A549 (cell line): ENCODE results near the gene EVC. TPM values are rescaled to one million over a fixed set of nuclear protein-coding genes. Genes with fewer than 3 reads are reported as not detected.

Experiments
- ATAC-seq, 2 experiments: fragments of 200-7000 bp in 1 of 2; fragments of >200 bp in 1 of 2; cut with Nextera tagmentation in 1 of 2; cut with Tn5 transposase in 1 of 2; 3 replicates each; pipeline versions ENCODE4 v1.8.0 to v1.9.1; 2018 to 2020; ENCODE audit warnings: mild to moderate bottlenecking in 1 of 2, moderate library complexity in 1 of 2
- CTCF ChIA-PET: fragments of 300-600 bp; sonication (Branson Sonifier 250); formaldehyde crosslinking; extraction: SDS; loops from one replicate; lab custom pipeline; 2021; ENCODE audit warnings: antibody characterized with exemption, inconsistent platforms; lab: Yijun Ruan, JAX
- POLR2A ChIA-PET: fragments of 350-600 bp; formaldehyde crosslinking; extraction: SDS; loops from one replicate; lab custom pipeline; 2021; ENCODE audit warnings: antibody characterized with exemption, inconsistent platforms; lab: Yijun Ruan, JAX
- DNase-seq, 2 experiments: peaks; one replicate each; pipeline versions ENCODE4 v3.0.0 to v3.0.0-alpha.2; 2011 to 2016; ENCODE audit warnings: low read depth in 1 of 2, low spot score in 1 of 2
- FAIRE-seq: peaks from 2 replicates; lab custom pipeline; 2011; peaks lifted over from hg19 to GRCh38; lab: Jason Lieb, UNC
- H3K27ac ChIP-seq, 2 experiments: fragments of >200 bp; sonication (Bioruptor Twin); formaldehyde crosslinking; 3 replicates each; pipeline ENCODE4 v1.5.1; 2016 to 2017
- H3K4me1 ChIP-seq: fragments of >200 bp; sonication (Bioruptor Twin); formaldehyde crosslinking; 3 replicates; pipeline ENCODE4 v1.6.1; 2016
- H3K4me2 ChIP-seq: fragments of >200 bp; sonication (Bioruptor Twin); formaldehyde crosslinking; 3 replicates; pipeline ENCODE4 v1.6.1; 2016
- H3K4me3 ChIP-seq: fragments of >200 bp; sonication (Bioruptor Twin); formaldehyde crosslinking; 3 replicates; pipeline ENCODE4 v1.5.1; 2016
- H3K9me3 ChIP-seq: fragments of >200 bp; sonication (Bioruptor Twin); formaldehyde crosslinking; 3 replicates; pipeline ENCODE4 v1.6.1; 2016
- BCL3 ChIP-seq: fragments of >200 bp; sonication (Bioruptor Twin); formaldehyde crosslinking; IDR thresholded peaks from 3 replicates; pipeline ENCODE4 v1.6.1; 2016
- CBX2 ChIP-seq: fragments of 200-600 bp; sonication (generic); IDR thresholded peaks from 2 replicates; pipeline ENCODE4 v1.6.1; 2016; ENCODE audit warnings: low read depth, mild to moderate bottlenecking, borderline replicate concordance
- CBX8 ChIP-seq: fragments of 200-600 bp; sonication (generic); IDR thresholded peaks from 2 replicates; pipeline ENCODE4 v1.6.1; 2016
- FOSB ChIP-seq: fragments of 250-450 bp; sonication (Bioruptor Pico); IDR thresholded peaks from 2 replicates; pipeline ENCODE4 v1.5.0; 2020; ENCODE audit warnings: mild to moderate bottlenecking, moderate library complexity
- FOSL2 ChIP-seq, 2 experiments: fragments of 450-650 bp in 1 of 2; fragments of >200 bp in 1 of 2; sonication (Bioruptor Twin) in 1 of 2; formaldehyde crosslinking; IDR thresholded peaks; 2 replicates each; pipeline versions ENCODE4 v1.5.0 to v1.6.1; 2016 to 2020; ENCODE audit warnings: mild to moderate bottlenecking in 1 of 2, moderate library complexity in 1 of 2
- HDAC2 ChIP-seq: fragments of 200-600 bp; sonication (generic); IDR thresholded peaks from 2 replicates; pipeline ENCODE4 v1.6.1; 2016
- HEYL ChIP-seq: fragments of 250-450 bp; sonication (Bioruptor Pico); IDR thresholded peaks from 2 replicates; pipeline ENCODE4 v1.8.0; 2021; ENCODE audit warnings: mild to moderate bottlenecking, moderate library complexity
- KDM1A ChIP-seq: fragments of 200-600 bp; sonication (generic); IDR thresholded peaks from 2 replicates; pipeline ENCODE4 v1.6.1; 2016; ENCODE audit warnings: low read depth, mild to moderate bottlenecking
- MYC ChIP-seq: IDR thresholded peaks from 2 replicates; pipeline ENCODE4 v1.6.1; 2012; ENCODE audit warnings: mild to moderate bottlenecking, inconsistent platforms, low read length, improper control_type of control experiment, borderline replicate concordance
- POLR2AphosphoS2 ChIP-seq: conservative IDR thresholded peaks from 2 replicates; pipeline ENCODE4 v1.6.1; 2012; ENCODE audit warnings: low read length, improper control_type of control experiment, inconsistent platforms
- TP53 ChIP-seq: fragments of 250-450 bp; sonication (Bioruptor Pico); IDR thresholded peaks from 2 replicates; pipeline ENCODE4 v1.5.0; 2021; ENCODE audit warnings: mild to moderate bottlenecking, moderate library complexity
- ZC3H11A ChIP-seq: fragments of 450-650 bp; IDR thresholded peaks from 2 replicates; pipeline ENCODE4 v1.6.1; 2014; ENCODE audit warnings: antibody characterized with exemption, mild to moderate bottlenecking
- WGBS: methylation state at CpG from one replicate; pipeline ENCODE4 v1.1.6; 2017; ENCODE audit errors: missing lambda C conversion rate; 5-methylcytosine and 5-hydroxymethylcytosine counted together
- polyA plus RNA-seq, 4 experiments: library from polyadenylated mRNA; depleted of rRNA in 3 of 4; stranded (reverse); fragments of >200 nt; fragmentation: RNase III in 1 of 4; extraction: RNeasy Plus Mini Kit Qiagen cat#74134 plus additional on column Dnase treatment in 1 of 4; gene quantifications; 2 replicates in 3 of 4; 3 replicates in 1 of 4; pipeline ENCODE4 v1.2.3, GENCODE V29; 2011 to 2017
- TF ChIP-seq, protein P1 (sequence below): fragments of >200 bp; sonication (Bioruptor Twin); formaldehyde crosslinking; IDR thresholded peaks from 3 replicates; pipeline ENCODE4 v1.5.1; 2016
- TF ChIP-seq, protein P2 (sequence below): fragments of 200-600 bp; sonication (generic); IDR thresholded peaks from 2 replicates; pipeline ENCODE4 v1.6.1; 2016; ENCODE audit warnings: antibody characterized with exemption, mild to moderate bottlenecking, moderate library complexity

Gene EVC
- polyA plus RNA-seq, 2 of the 4 experiments (the other 2 are of a cell fraction), result 3.0 to 5.5 TPM

DNA sequence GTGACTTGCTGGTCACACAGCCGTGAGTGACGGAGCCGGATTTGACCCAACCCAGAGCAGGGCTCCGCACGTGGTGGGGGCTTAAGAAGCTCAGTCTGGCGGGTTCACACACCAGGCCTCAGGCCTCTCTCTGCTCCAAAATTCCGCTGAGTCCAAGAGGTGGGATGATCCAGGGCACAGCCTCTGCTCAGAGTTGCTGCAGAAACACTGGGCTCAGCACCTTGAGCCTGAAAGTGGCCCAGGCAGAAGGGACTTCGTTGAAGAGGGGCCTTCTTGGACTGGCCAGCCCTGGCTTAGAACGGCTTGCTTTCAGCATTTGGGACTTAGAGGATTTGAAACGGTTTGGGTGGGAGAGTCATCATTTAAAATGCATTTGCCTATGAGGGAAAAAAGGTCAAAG lies 21.2 kb downstream of the EVC start:
- Histone ChIP-seq H3K9me3 (no peaks in the 10 kb centered on the region), H3K4me1 (no peaks in the 10 kb centered on the region)
- no peak for TF ChIP-seq MYC
- TF ChIP-seq POLR2AphosphoS2, result no peak
- TF ChIP-seq, protein P1, sequence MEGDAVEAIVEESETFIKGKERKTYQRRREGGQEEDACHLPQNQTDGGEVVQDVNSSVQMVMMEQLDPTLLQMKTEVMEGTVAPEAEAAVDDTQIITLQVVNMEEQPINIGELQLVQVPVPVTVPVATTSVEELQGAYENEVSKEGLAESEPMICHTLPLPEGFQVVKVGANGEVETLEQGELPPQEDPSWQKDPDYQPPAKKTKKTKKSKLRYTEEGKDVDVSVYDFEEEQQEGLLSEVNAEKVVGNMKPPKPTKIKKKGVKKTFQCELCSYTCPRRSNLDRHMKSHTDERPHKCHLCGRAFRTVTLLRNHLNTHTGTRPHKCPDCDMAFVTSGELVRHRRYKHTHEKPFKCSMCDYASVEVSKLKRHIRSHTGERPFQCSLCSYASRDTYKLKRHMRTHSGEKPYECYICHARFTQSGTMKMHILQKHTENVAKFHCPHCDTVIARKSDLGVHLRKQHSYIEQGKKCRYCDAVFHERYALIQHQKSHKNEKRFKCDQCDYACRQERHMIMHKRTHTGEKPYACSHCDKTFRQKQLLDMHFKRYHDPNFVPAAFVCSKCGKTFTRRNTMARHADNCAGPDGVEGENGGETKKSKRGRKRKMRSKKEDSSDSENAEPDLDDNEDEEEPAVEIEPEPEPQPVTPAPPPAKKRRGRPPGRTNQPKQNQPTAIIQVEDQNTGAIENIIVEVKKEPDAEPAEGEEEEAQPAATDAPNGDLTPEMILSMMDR, result no peak
- TF ChIP-seq KDM1A, result no peak
- TF ChIP-seq TP53, result no peak
- TF ChIP-seq, all 56 proteins: peak for 0
- H3K4me3 ChIP-seq, result no peak overlapping the region
- 97% methylated on average over 6 of the region's 10 CpGs for WGBS
- no peak overlapping the region for H3K27ac ChIP-seq
- CTCF ChIA-PET, result no interaction called here
- no peak overlapping the region for H3K4me2 ChIP-seq
- DNase-seq (no peak), ATAC-seq (no peak), FAIRE-seq (no peak)
- POLR2A ChIA-PET, result no interaction called here

GRCh38 chr4:5734853-5735252 lies 23.9 kb downstream of the EVC start:
- POLR2A ChIA-PET, result no interaction called here
- ATAC-seq (no peak), FAIRE-seq (no peak), DNase-seq (no peak)
- CTCF ChIA-PET, result interaction anchor here (1.0 kb wide), 1 partner anchor 9 kb away, joined by 3 read pairs; no protein-coding TSS in a partner anchor
- 91% methylated on average over 3 of the region's 5 CpGs for WGBS
- no peak for TF ChIP-seq ZC3H11A
- no peak for TF ChIP-seq FOSB
- TF ChIP-seq TP53, result no peak
- no peak for TF ChIP-seq CBX2
- no peak for TF ChIP-seq BCL3
- no peak for TF ChIP-seq HDAC2
- TF ChIP-seq POLR2AphosphoS2, result no peak
- no peak overlapping the region for H3K27ac ChIP-seq
- no peaks in the 10 kb centered on the region for H3K4me1 ChIP-seq
- no peak overlapping the region for H3K4me2 ChIP-seq
- no peaks in the 10 kb centered on the region for H3K9me3 ChIP-seq
- no peak overlapping the region for H3K4me3 ChIP-seq

- TF ChIP-seq CBX8 (no peak), HEYL (CRISPR knock-in tag) (no peak)
- Histone ChIP-seq H3K4me1 (no peaks in the 10 kb centered on the region), H3K4me3 (no peak overlapping the region), H3K27ac (no peak overlapping the region), H3K4me2 (no peak overlapping the region), H3K9me3 (no peaks in the 10 kb centered on the region)
- ATAC-seq (no peak), DNase-seq (no peak), FAIRE-seq (no peak)
- WGBS, result 95% methylated on average over 2 of the region's 3 CpGs
- CTCF ChIA-PET, result no interaction called here
- POLR2A ChIA-PET, result no interaction called here
Observed at GRCh38 chr4:5735463-5735862, 24.5 kb downstream of the EVC start.

DNA sequence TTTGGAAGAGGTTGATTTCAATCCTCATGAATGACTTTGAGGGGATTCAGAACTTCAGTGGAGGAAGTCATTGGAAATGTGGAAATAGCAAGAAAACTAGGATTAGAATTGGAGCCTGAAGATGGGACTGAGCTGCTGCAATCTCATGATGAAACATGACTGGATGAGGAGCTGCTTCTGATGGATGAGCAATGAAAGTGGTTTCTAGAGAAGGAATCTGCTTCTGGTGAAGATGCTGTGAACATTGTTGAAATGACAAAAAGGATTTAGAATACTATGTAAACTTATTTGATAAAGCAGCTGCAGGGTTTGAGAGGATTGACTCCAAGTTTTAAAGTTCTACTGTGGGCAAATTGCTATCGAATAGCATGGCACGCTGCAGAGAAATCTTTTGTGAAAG lies 27.1 kb downstream of the EVC start:
- no peak for FAIRE-seq

More for the DNA sequence above, 27.1 kb downstream of the EVC start:
- 100% methylated on average over 2 of the region's 2 CpGs for WGBS
- Histone ChIP-seq H3K4me1 (no peaks in the 10 kb centered on the region), H3K9me3 (no peaks in the 10 kb centered on the region), H3K27ac (no peak overlapping the region), H3K4me2 (no peak overlapping the region), H3K4me3 (no peak overlapping the region)
- DNase-seq, result no peak
- POLR2A ChIA-PET, result no interaction called here
- TF ChIP-seq, protein P2, sequence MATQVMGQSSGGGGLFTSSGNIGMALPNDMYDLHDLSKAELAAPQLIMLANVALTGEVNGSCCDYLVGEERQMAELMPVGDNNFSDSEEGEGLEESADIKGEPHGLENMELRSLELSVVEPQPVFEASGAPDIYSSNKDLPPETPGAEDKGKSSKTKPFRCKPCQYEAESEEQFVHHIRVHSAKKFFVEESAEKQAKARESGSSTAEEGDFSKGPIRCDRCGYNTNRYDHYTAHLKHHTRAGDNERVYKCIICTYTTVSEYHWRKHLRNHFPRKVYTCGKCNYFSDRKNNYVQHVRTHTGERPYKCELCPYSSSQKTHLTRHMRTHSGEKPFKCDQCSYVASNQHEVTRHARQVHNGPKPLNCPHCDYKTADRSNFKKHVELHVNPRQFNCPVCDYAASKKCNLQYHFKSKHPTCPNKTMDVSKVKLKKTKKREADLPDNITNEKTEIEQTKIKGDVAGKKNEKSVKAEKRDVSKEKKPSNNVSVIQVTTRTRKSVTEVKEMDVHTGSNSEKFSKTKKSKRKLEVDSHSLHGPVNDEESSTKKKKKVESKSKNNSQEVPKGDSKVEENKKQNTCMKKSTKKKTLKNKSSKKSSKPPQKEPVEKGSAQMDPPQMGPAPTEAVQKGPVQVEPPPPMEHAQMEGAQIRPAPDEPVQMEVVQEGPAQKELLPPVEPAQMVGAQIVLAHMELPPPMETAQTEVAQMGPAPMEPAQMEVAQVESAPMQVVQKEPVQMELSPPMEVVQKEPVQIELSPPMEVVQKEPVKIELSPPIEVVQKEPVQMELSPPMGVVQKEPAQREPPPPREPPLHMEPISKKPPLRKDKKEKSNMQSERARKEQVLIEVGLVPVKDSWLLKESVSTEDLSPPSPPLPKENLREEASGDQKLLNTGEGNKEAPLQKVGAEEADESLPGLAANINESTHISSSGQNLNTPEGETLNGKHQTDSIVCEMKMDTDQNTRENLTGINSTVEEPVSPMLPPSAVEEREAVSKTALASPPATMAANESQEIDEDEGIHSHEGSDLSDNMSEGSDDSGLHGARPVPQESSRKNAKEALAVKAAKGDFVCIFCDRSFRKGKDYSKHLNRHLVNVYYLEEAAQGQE, result no peak
- TF ChIP-seq FOSL2 (IDR thresholded peaks at IDR 0.05) (no peak), FOSL2 (CRISPR knock-in tag; IDR thresholded peaks at IDR 0.05) (no peak)
- no peak for ATAC-seq
- CTCF ChIA-PET, result interaction anchor here (1.2 to 1.3 kb wide), 2 partner anchors 13 to 53 kb away, joined by 3 to 4 read pairs; no protein-coding TSS in a partner anchor
